Neuronal stem cell (in vitro differentiated cells): Measurements from ENCODE around the gene YLPM1.
"Not testable (repeated sequence)": the region's sequence is repeated elsewhere in the genome, so short reads cannot be mapped to it uniquely, and the experiment has no call there.

Experiments used
- DNase-seq: peaks from one replicate; pipeline ENCODE4 v3.0.0-alpha.2; 2013; ENCODE audit warnings: low spot score
- H2AFZ ChIP-seq: one replicate; pipeline ENCODE4 v1.6.1; 2013; ENCODE audit warnings: mild to moderate bottlenecking, low read length, inconsistent platforms
- H2AK5ac ChIP-seq: 2 replicates; pipeline ENCODE4 v1.6.1; 2013; ENCODE audit warnings: low read depth, mild to moderate bottlenecking, inconsistent platforms, low read length, moderate library complexity, mixed read lengths
- H2BK120ac ChIP-seq: 2 replicates; pipeline ENCODE4 v1.6.1; 2013; ENCODE audit warnings: low read depth, mild to moderate bottlenecking, inconsistent platforms, low read length, moderate library complexity, mixed read lengths
- H2BK12ac ChIP-seq: one replicate; pipeline ENCODE4 v1.6.1; 2013; ENCODE audit warnings: low read length, inconsistent platforms
- H2BK15ac ChIP-seq: 2 replicates; pipeline ENCODE4 v1.6.1; 2013; ENCODE audit warnings: mild to moderate bottlenecking, low read length, inconsistent platforms, mixed read lengths
- H2BK5ac ChIP-seq: one replicate; pipeline ENCODE4 v1.6.1; 2013; ENCODE audit warnings: inconsistent platforms, mild to moderate bottlenecking, low read length, moderate library complexity
- H3K14ac ChIP-seq: one replicate; pipeline ENCODE4 v1.6.1; 2013; ENCODE audit warnings: low read length, inconsistent platforms
- H3K18ac ChIP-seq: 2 replicates; pipeline ENCODE4 v1.6.1; 2013; ENCODE audit warnings: low read length, inconsistent platforms
- H3K23ac ChIP-seq: 2 replicates; pipeline ENCODE4 v1.6.1; 2013; ENCODE audit warnings: low read depth, mild to moderate bottlenecking, mixed read lengths, low read length, inconsistent platforms; ENCODE audit not compliant: poor library complexity
- H3K27ac ChIP-seq: replicated peaks from 3 replicates; pipeline ENCODE4 v1.5.1; 2013; ENCODE audit warnings: low read length, inconsistent platforms
- H3K27me3 ChIP-seq, 3 experiments: 2 replicates each; pipeline ENCODE4 v1.6.1; 2013; ENCODE audit warnings: low read length in 3 of 3, mild to moderate bottlenecking in 2 of 3, inconsistent platforms in 1 of 3, low read depth in 1 of 3, mixed read lengths in 1 of 3, moderate library complexity in 1 of 3; ENCODE audit not compliant: control insufficient read depth in 3 of 3, insufficient read depth in 3 of 3
- H3K36me3 ChIP-seq, 2 donors: replicated peaks in 1 of 2; 2 replicates each; pipeline ENCODE4 v1.6.1; 2013; ENCODE audit warnings: low read length in 2 of 2; ENCODE audit not compliant: control insufficient read depth in 2 of 2, insufficient read depth in 2 of 2
- H3K4ac ChIP-seq: 2 replicates; pipeline ENCODE4 v1.6.1; 2013; ENCODE audit warnings: inconsistent platforms, mild to moderate bottlenecking, low read length, moderate library complexity
- H3K4me1 ChIP-seq, 2 donors: 1 replicate in 1 of 2; 2 replicates in 1 of 2; pipeline ENCODE4 v1.6.1; 2013; ENCODE audit warnings: low read length in 2 of 2, low read depth in 1 of 2; ENCODE audit not compliant: control insufficient read depth in 2 of 2, insufficient read depth in 1 of 2
- H3K4me2 ChIP-seq: one replicate; pipeline ENCODE4 v1.6.1; 2013; ENCODE audit warnings: mild to moderate bottlenecking, low read length, inconsistent platforms; ENCODE audit not compliant: insufficient read depth, poor library complexity, severe bottlenecking
- H3K4me3 ChIP-seq, 2 donors: 2 replicates each; pipeline ENCODE4 v1.5.1; 2013; ENCODE audit warnings: low read length in 2 of 2, mild to moderate bottlenecking in 2 of 2, inconsistent platforms in 1 of 2, moderate library complexity in 1 of 2
- H3K79me1 ChIP-seq: one replicate; pipeline ENCODE4 v1.6.1; 2013; ENCODE audit warnings: low read depth, mild to moderate bottlenecking, inconsistent platforms, low read length, moderate library complexity
- H3K9ac ChIP-seq: one replicate; pipeline ENCODE4 v1.6.1; 2013; ENCODE audit warnings: mild to moderate bottlenecking, low read depth, low read length, inconsistent platforms; ENCODE audit not compliant: poor library complexity
- H3K9me3 ChIP-seq, 2 donors: replicated peaks in 1 of 2; 2 replicates each; pipeline versions ENCODE3 to v1.6.1; 2013; ENCODE audit warnings: low read length in 2 of 2, mild to moderate bottlenecking in 2 of 2, inconsistent platforms in 1 of 2, low read depth in 1 of 2, mixed read lengths in 1 of 2, moderate library complexity in 1 of 2; ENCODE audit not compliant: control insufficient read depth in 2 of 2, insufficient read depth in 1 of 2
- H4K8ac ChIP-seq: one replicate; pipeline ENCODE4 v1.6.1; 2013; ENCODE audit warnings: low read depth, mild to moderate bottlenecking, inconsistent platforms, low read length, moderate library complexity
- H4K91ac ChIP-seq: one replicate; pipeline ENCODE4 v1.6.1; 2013; ENCODE audit warnings: low read length, low read depth, mild to moderate bottlenecking, inconsistent platforms; ENCODE audit not compliant: poor library complexity
- WGBS, 2 donors: extraction: QIAGEN DNeasy Blood & Tissue Kit; methylation state at CpG; one replicate each; pipeline ENCODE4 v1.1.7; 2013; ENCODE audit warnings: missing lambda C conversion rate in 2 of 2, mixed read lengths in 1 of 2; ENCODE audit not compliant: insufficient read length in 2 of 2, insufficient replicate concordance in 1 of 2; ENCODE audit errors: extremely low coverage in 2 of 2; 5-methylcytosine and 5-hydroxymethylcytosine counted together

YLPM1 gene

GRCh38 chr14:74756326-74756725 is 6.8 kb upstream of the YLPM1 start:
- Histone ChIP-seq H2BK120ac (no peak overlapping the region), H3K4me3 (no peak overlapping the region), H2AK5ac (no peak overlapping the region), H3K27ac (no peak overlapping the region), H2BK12ac (no peak overlapping the region), H3K9me3 (peaks cover 2 to 4% of the 10 kb centered on the region in 2 donors), H3K9ac (no peak overlapping the region), H2BK15ac (no peak overlapping the region), H3K18ac (no peak overlapping the region), H3K14ac (no peak overlapping the region), H3K27me3 (no peaks in the 10 kb centered on the region), H2AFZ (no peak overlapping the region), H4K91ac (no peak overlapping the region), H3K4me2 (no peak overlapping the region), H4K8ac (no peak overlapping the region), H3K23ac (no peak overlapping the region), H2BK5ac (no peak overlapping the region), H3K4ac (no peak overlapping the region), H3K4me1 (no peaks in the 10 kb centered on the region), H3K36me3 (no peaks in the 10 kb centered on the region), H3K79me1 (no peaks in the 10 kb centered on the region)
- DNase-seq: no peak
- no CpG with 5 or more reads among the region's 1 CpG for WGBS, 2 donors

GRCh38 chr14:74758505-74758904 is 4.6 kb upstream of the YLPM1 start:
- H3K4me2 ChIP-seq, H4K91ac ChIP-seq, H3K9ac ChIP-seq, H3K14ac ChIP-seq, H3K4me1 ChIP-seq, H3K23ac ChIP-seq, H3K27me3 ChIP-seq, H4K8ac ChIP-seq, H2BK12ac ChIP-seq, H2AK5ac ChIP-seq, H2BK15ac ChIP-seq, H3K18ac ChIP-seq, H3K79me1 ChIP-seq, H2BK120ac ChIP-seq, H2AFZ ChIP-seq, H3K4ac ChIP-seq, H3K4me3 ChIP-seq, H3K27ac ChIP-seq, H3K9me3 ChIP-seq, DNase-seq, H3K36me3 ChIP-seq, H2BK5ac ChIP-seq: not testable (repeated sequence)
- no CpG with 5 or more reads among the region's 5 CpGs for WGBS, 2 donors

GRCh38 chr14:74763803-74764531 is 851 bp downstream of the YLPM1 start:
- no peak overlapping the region for H2BK15ac ChIP-seq
- WGBS, 2 donors: no CpG with 5 or more reads among the region's 19 CpGs
- H3K4me2 ChIP-seq: peak overlapping the region; percentile 85
- peaks cover 2 to 16% of the 10 kb centered on the region in 2 donors for H3K4me1 ChIP-seq
- H3K18ac ChIP-seq: peak overlapping the region; percentile 99
- H3K27ac ChIP-seq: no peak overlapping the region
- peak overlapping the region; percentile 86 for H3K14ac ChIP-seq
- DNase-seq: no peak
- H3K23ac ChIP-seq: peak overlapping the region; percentile 94
- H3K4me3 ChIP-seq: peak overlapping the region; percentile 93 to 100
- H3K79me1 ChIP-seq: peaks cover 8% of the 10 kb centered on the region
- H3K9me3 ChIP-seq: peaks cover 0 to 6% of the 10 kb centered on the region in 2 donors
- peaks cover 1 to 37% of the 10 kb centered on the region in 2 donors for H3K36me3 ChIP-seq
- no peak overlapping the region for H2BK120ac ChIP-seq
- H2AFZ ChIP-seq: peak overlapping the region; percentile 92
- H2AK5ac ChIP-seq: peak overlapping the region; percentile 97
- peak overlapping the region; percentile 79 for H3K4ac ChIP-seq
- H2BK5ac ChIP-seq: peak overlapping the region; percentile 84
- H3K9ac ChIP-seq: peak overlapping the region; percentile 98
- no peak overlapping the region for H4K8ac ChIP-seq
- H2BK12ac ChIP-seq: no peak overlapping the region
- H4K91ac ChIP-seq: no peak overlapping the region
- no peaks in the 10 kb centered on the region for H3K27me3 ChIP-seq

- Histone ChIP-seq H2AFZ (no peak overlapping the region), H3K27me3 (no peaks in the 10 kb centered on the region), H3K4me3 (peak overlapping the region in 1 of 2 donors; percentile 93), H3K36me3 (peaks cover 1 to 37% of the 10 kb centered on the region in 2 donors), H3K9me3 (peaks cover 0 to 6% of the 10 kb centered on the region in 2 donors), H2BK12ac (no peak overlapping the region), H2AK5ac (no peak overlapping the region), H3K4me2 (no peak overlapping the region), H4K91ac (no peak overlapping the region), H3K27ac (no peak overlapping the region), H4K8ac (no peak overlapping the region), H3K9ac (no peak overlapping the region), H3K79me1 (peaks cover 8% of the 10 kb centered on the region), H3K23ac (no peak overlapping the region), H3K4ac (no peak overlapping the region), H2BK15ac (no peak overlapping the region), H2BK5ac (no peak overlapping the region), H2BK120ac (no peak overlapping the region), H3K4me1 (peaks cover 2 to 16% of the 10 kb centered on the region in 2 donors), H3K18ac (no peak overlapping the region), H3K14ac (no peak overlapping the region)
- no peak for DNase-seq
These were observed 2.6 kb downstream of the YLPM1 start for GRCh38 chr14:74765721-74766120.
